ENCODE results near the gene KAT6B. TPM values are rescaled to one million over a fixed set of nuclear protein-coding genes. Genes with fewer than 3 reads are reported as not detected.

KAT6B gene
- total and polyA plus RNA-seq, 8 donors: 27.6 to 48.1 (median 42.3) TPM

GRCh38 chr10:74953214-74953613, 126.8 kb downstream of the KAT6B start:
- Histone ChIP-seq H3K4me3 (no peak overlapping the region), H3K27ac (no peak overlapping the region), H3K4me1 (peaks cover 0 to 17% of the 10 kb centered on the region in 2 donors), H3K27me3 (no peaks in the 10 kb centered on the region), H3K9me3 (no peaks in the 10 kb centered on the region), H3K36me3 (no peaks in the 10 kb centered on the region)
- TF ChIP-seq CTCF (IDR thresholded peaks at IDR 0.05): no peak
- intact Hi-C loops (cut with DNase I): no loop called here
- DNase-seq: no peak
- ATAC-seq: no peak

- no peak for TF ChIP-seq CTCF (IDR thresholded peaks at IDR 0.05)
- no peaks in the 10 kb centered on the region for H3K9me3 ChIP-seq
- DNase-seq: no peak
- H3K4me3 ChIP-seq: no peak overlapping the region
- H3K27me3 ChIP-seq: no peaks in the 10 kb centered on the region
- no peak for ATAC-seq
- no peaks in the 10 kb centered on the region for H3K36me3 ChIP-seq
- H3K4me1 ChIP-seq: no peaks in the 10 kb centered on the region
- no peak overlapping the region for H3K27ac ChIP-seq
- intact Hi-C loops (cut with DNase I): no loop called here
These were observed 129.4 kb downstream of the KAT6B start for GRCh38 chr10:74955796-74956195.

- intact Hi-C loops (cut with DNase I): no loop called here
- H3K9me3 ChIP-seq: no peaks in the 10 kb centered on the region
- H3K27ac ChIP-seq: no peak overlapping the region
- TF ChIP-seq CTCF (IDR thresholded peaks at IDR 0.05): no peak
- H3K4me3 ChIP-seq: no peak overlapping the region
- H3K36me3 ChIP-seq: no peaks in the 10 kb centered on the region
- H3K27me3 ChIP-seq: no peaks in the 10 kb centered on the region
- no peaks in the 10 kb centered on the region for H3K4me1 ChIP-seq
- DNase-seq (no peak), ATAC-seq (no peak)
These were observed 130.2 kb downstream of the KAT6B start for GRCh38 chr10:74956555-74957111.

- H3K27ac ChIP-seq: no peak overlapping the region
- intact Hi-C loops (cut with DNase I): no loop called here
- no peaks in the 10 kb centered on the region for H3K4me1 ChIP-seq
- ATAC-seq (no peak), DNase-seq (no peak)
- H3K36me3 ChIP-seq: no peaks in the 10 kb centered on the region
- TF ChIP-seq CTCF (IDR thresholded peaks at IDR 0.05): no peak
- no peaks in the 10 kb centered on the region for H3K9me3 ChIP-seq
- H3K4me3 ChIP-seq: no peak overlapping the region
- no peaks in the 10 kb centered on the region for H3K27me3 ChIP-seq
These were observed 131.0 kb downstream of the KAT6B start for GRCh38 chr10:74957285-74957961.

GRCh38 chr10:74958316-74958715, 131.9 kb downstream of the KAT6B start:
- no peak overlapping the region for H3K4me3 ChIP-seq
- no peaks in the 10 kb centered on the region for H3K27me3 ChIP-seq
- H3K36me3 ChIP-seq: no peaks in the 10 kb centered on the region
- no peak for DNase-seq
- H3K4me1 ChIP-seq: no peaks in the 10 kb centered on the region
- ATAC-seq: no peak
- intact Hi-C loops (cut with DNase I): no loop called here
- no peak overlapping the region for H3K27ac ChIP-seq
- H3K9me3 ChIP-seq: no peaks in the 10 kb centered on the region
- no peak for TF ChIP-seq CTCF (IDR thresholded peaks at IDR 0.05)

All from left lung (tissue), 10 donors.